ENCODE measurements around the gene BPIFB4. TPM values are rescaled to one million over a fixed set of nuclear protein-coding genes. Genes with fewer than 3 reads are reported as not detected.

The BPIFB4 gene
- total and polyA plus RNA-seq, 2 donors (not counting 3 experiments of a cell fraction or from before 2014, with no cell fraction given), result not detected

DNA sequence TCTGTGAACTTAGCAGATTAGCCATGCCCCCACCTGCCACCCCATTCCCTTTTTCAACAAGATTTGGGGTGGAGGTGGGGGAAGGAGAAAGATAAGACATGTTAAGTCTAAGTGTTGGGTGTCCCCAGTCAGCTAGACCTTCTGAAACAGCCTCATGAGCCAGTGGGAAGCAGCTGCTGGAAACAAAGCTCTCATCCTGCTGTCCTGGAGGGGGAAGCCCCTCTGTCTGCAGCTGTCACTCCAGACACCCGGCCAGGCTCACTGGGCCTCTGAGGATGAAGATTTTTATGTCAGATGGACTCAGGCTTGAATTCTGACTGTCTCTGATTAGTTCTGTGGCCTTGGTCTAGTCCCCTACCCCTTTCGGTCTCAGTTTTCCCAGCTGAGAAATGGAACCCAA lies 24.7 kb upstream of the BPIFB4 start:
- Histone ChIP-seq H3K27ac (ENCODE audit: insufficient read depth, low read depth, low read length) (no peak overlapping the region), H3K4me1 (ENCODE audit: control insufficient read depth, extremely low read depth, insufficient read depth, low read length) (no peaks in the 10 kb centered on the region), H3K9ac (replicated peaks; ENCODE audit: extremely low read depth, insufficient read depth, low read length) (no peak overlapping the region), H4K20me1 (replicated peaks; ENCODE audit: control insufficient read depth, extremely low read depth, insufficient read depth, low read length) (no peaks in the 10 kb centered on the region), H3K9me1 (replicated peaks; ENCODE audit: control insufficient read depth, extremely low read depth, insufficient read depth, low read length) (no peaks in the 10 kb centered on the region), H3K27me3 (ENCODE audit: control insufficient read depth in 2 of 2, insufficient read depth in 2 of 2, low read length in 2 of 2) (no peaks in the 10 kb centered on the region), H3K79me2 (ENCODE audit: control insufficient read depth, insufficient read depth, low read length) (no peaks in the 10 kb centered on the region), H3K4me3 (replicated peaks in 1 of 3; ENCODE audit: insufficient read depth in 1 of 3, low read depth in 1 of 3, low read length in 3 of 3) (no peak overlapping the region), H3K4me2 (ENCODE audit: insufficient read depth, low read length) (no peak overlapping the region), H3K9me3 (replicated peaks; ENCODE audit: control insufficient read depth, insufficient read depth, low read length) (no peaks in the 10 kb centered on the region), H3K36me3 (ENCODE audit: control insufficient read depth in 2 of 2, extremely low read depth in 1 of 2, insufficient read depth in 2 of 2, low read length in 2 of 2) (no peaks in the 10 kb centered on the region), H2AFZ (ENCODE audit: low read depth, low read length) (no peak overlapping the region)
- ChIA-PET POLR2A (no interaction called here), CTCF (no interaction called here)
- DNase-seq (ENCODE audit: low read depth, low spot score) (no peak), FAIRE-seq (no peak)
- dilution Hi-C loops (cut with MboI; ENCODE audit: extremely low pct_ligation_motif_present, low sequenced_read_pairs), result no loop called here
- no peak for TF ChIP-seq POLR2A (IDR thresholded peaks at IDR 0.05; ENCODE audit: low read depth, low read length)
- no TSS peak for BruUV-seq (replicated peaks)
- intact Hi-C loops (cut with micrococcal nuclease), result no loop called here

DNA sequence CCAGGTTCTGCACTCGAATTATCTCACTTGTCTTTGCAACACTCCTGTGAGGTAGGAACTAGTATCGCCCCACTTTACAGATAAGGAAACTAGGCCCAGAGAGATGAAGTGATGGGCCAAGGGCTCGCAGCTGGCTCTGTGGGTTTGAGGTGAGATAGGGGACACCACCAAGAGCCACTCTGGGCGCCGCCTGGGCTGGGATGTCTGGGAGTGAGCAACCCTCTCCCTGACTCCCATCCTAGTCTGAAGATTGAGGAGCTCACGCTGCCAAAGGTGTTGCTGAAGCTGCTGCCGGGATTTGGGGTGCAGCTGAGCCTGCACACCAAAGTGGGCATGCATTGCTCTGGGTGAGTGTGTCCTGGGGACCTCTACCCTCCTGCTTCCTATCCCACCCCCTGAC lies 20.3 kb upstream of the BPIFB4 start:
- FAIRE-seq (no peak), DNase-seq (ENCODE audit: low read depth, low spot score) (no peak)
- no peaks in the 10 kb centered on the region for H3K36me3 ChIP-seq (ENCODE audit: control insufficient read depth in 2 of 2, extremely low read depth in 1 of 2, insufficient read depth in 2 of 2, low read length in 2 of 2)
- no peaks in the 10 kb centered on the region for H3K9me1 ChIP-seq (replicated peaks; ENCODE audit: control insufficient read depth, extremely low read depth, insufficient read depth, low read length)
- CTCF ChIA-PET, result no interaction called here
- H4K20me1 ChIP-seq (replicated peaks; ENCODE audit: control insufficient read depth, extremely low read depth, insufficient read depth, low read length), result no peaks in the 10 kb centered on the region
- no peaks in the 10 kb centered on the region for H3K27me3 ChIP-seq (ENCODE audit: control insufficient read depth in 2 of 2, insufficient read depth in 2 of 2, low read length in 2 of 2)
- dilution Hi-C loops (cut with MboI; ENCODE audit: extremely low pct_ligation_motif_present, low sequenced_read_pairs), result no loop called here
- no peaks in the 10 kb centered on the region for H3K4me1 ChIP-seq (ENCODE audit: control insufficient read depth, extremely low read depth, insufficient read depth, low read length)
- H3K4me2 ChIP-seq (ENCODE audit: insufficient read depth, low read length), result no peak overlapping the region
- no peak overlapping the region for H2AFZ ChIP-seq (ENCODE audit: low read depth, low read length)
- no peak overlapping the region for H3K27ac ChIP-seq (ENCODE audit: insufficient read depth, low read depth, low read length)
- no TSS peak for BruUV-seq (replicated peaks)
- H3K4me3 ChIP-seq (replicated peaks in 1 of 3; ENCODE audit: insufficient read depth in 1 of 3, low read depth in 1 of 3, low read length in 3 of 3), result no peak overlapping the region
- TF ChIP-seq JUN (IDR thresholded peaks at IDR 0.05; ENCODE audit: borderline replicate concordance, insufficient read depth, insufficient read length, low read depth), result no peak
- TF ChIP-seq, protein P1, sequence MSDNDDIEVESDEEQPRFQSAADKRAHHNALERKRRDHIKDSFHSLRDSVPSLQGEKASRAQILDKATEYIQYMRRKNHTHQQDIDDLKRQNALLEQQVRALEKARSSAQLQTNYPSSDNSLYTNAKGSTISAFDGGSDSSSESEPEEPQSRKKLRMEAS (IDR thresholded peaks at IDR 0.05; ENCODE audit: insufficient read depth, insufficient read length), result no peak
- no peak for TF ChIP-seq EZH2 (IDR thresholded peaks at IDR 0.05; ENCODE audit: borderline replicate concordance, low read depth, low read length, severe bottlenecking)
- H3K79me2 ChIP-seq (ENCODE audit: control insufficient read depth, insufficient read depth, low read length), result no peaks in the 10 kb centered on the region
- POLR2A ChIA-PET, result no interaction called here
- no peaks in the 10 kb centered on the region for H3K9me3 ChIP-seq (replicated peaks; ENCODE audit: control insufficient read depth, insufficient read depth, low read length)
- intact Hi-C loops (cut with micrococcal nuclease), result no loop called here
- no peak overlapping the region for H3K9ac ChIP-seq (replicated peaks; ENCODE audit: extremely low read depth, insufficient read depth, low read length)
